Esophagus mucosa (tissue), 1 donor: ENCODE data around the gene SPDYE2B. TPM values are rescaled to one million over a fixed set of nuclear protein-coding genes. Genes with fewer than 3 reads are reported as not detected.
"Not testable (repeated sequence)": the region's sequence is repeated elsewhere in the genome, so short reads cannot be mapped to it uniquely, and the experiment has no call there.

ENCODE experiments used
- ATAC-seq: fragments of 200-7000 bp; cut with Tn5 transposase; one replicate; pipeline ENCODE4 v1.9.1; 2020
- total RNA-seq: library from RNA; stranded (reverse); gene quantifications from one replicate; pipeline ENCODE4 v1.2.4, GENCODE V29; 2023
- donor health status: DM: yes; HTN: yes; CAD: no.

SPDYE2B gene
- total RNA-seq, 1 donor from 2014 or later = not detected

GRCh38 chr7:102643404-102643803 lies 6.7 kb upstream of the SPDYE2B start:
- ATAC-seq = peak; percentile 67

GRCh38 chr7:102647813-102648212 lies 2.3 kb upstream of the SPDYE2B start:
- ATAC-seq = not testable (repeated sequence)

- ATAC-seq = not testable (repeated sequence)
These were observed 14.6 kb downstream of the SPDYE2B start for GRCh38 chr7:102664765-102665164.

- peak; percentile 10 for ATAC-seq
These were observed 16.7 kb downstream of the SPDYE2B start for GRCh38 chr7:102666850-102667249.

GRCh38 chr7:102667523-102667922 lies 17.4 kb downstream of the SPDYE2B start:
- peak; percentile 14 for ATAC-seq

DNA sequence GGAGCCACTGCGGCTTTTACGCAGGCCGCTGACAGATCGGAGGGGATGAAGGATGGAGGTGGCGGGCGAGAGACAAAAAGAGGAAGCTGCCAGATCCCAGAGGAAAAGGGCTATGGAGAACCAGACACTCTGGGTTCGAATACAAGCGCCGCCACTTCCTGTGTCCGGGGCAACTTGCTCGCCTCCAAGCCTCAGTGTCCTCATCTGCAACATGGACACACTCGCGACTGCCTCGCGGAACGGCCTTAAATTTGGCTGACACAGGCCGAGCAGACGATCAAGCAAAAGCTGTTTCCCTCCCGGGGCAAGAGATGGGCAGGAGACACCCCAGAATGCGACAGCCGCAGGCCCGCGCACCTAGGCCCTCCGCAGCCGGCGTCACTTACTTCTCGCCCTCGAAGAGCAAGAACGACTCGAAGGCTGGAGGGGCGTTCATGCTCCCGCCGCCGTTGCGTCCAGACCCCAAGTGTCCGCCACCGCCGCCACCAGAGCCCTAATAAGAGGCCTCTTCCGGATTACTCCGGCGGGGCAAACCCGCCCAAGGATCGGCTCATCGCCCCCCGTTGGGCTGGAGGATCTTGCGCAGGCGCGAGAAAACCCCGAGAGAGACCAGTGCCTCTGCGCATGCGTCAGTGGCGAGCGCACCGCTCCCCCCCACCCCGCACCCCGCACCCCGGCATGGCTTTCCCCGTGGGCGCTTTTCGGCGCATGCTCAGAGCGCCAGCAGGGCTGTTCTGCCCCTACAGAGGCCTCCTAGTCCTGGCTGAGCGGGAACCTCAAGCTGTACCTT lies 21.2 kb downstream of the SPDYE2B start, which contains the start of gene POLR2J2:
Gene POLR2J2, minus strand, starts transcription at position 498 of the 790 bp plus-strand sequence. Its CDS starts 62 bp downstream, at position 436.
- ATAC-seq = peak; percentile 82

GRCh38 chr7:102671956-102672307 lies 21.8 kb downstream of the SPDYE2B start:
- ATAC-seq = not testable (repeated sequence)

- not testable (repeated sequence) for ATAC-seq
These were observed 23.4 kb downstream of the SPDYE2B start for GRCh38 chr7:102673447-102674067.

- peak; percentile 39 for ATAC-seq
These were observed 25.4 kb downstream of the SPDYE2B start for GRCh38 chr7:102675545-102675944.

- peak; percentile 35 for ATAC-seq
These were observed 30.7 kb downstream of the SPDYE2B start for GRCh38 chr7:102680780-102681179.

- ATAC-seq = peak; percentile 72
These were observed 32.4 kb downstream of the SPDYE2B start for GRCh38 chr7:102682560-102682959.

DNA sequence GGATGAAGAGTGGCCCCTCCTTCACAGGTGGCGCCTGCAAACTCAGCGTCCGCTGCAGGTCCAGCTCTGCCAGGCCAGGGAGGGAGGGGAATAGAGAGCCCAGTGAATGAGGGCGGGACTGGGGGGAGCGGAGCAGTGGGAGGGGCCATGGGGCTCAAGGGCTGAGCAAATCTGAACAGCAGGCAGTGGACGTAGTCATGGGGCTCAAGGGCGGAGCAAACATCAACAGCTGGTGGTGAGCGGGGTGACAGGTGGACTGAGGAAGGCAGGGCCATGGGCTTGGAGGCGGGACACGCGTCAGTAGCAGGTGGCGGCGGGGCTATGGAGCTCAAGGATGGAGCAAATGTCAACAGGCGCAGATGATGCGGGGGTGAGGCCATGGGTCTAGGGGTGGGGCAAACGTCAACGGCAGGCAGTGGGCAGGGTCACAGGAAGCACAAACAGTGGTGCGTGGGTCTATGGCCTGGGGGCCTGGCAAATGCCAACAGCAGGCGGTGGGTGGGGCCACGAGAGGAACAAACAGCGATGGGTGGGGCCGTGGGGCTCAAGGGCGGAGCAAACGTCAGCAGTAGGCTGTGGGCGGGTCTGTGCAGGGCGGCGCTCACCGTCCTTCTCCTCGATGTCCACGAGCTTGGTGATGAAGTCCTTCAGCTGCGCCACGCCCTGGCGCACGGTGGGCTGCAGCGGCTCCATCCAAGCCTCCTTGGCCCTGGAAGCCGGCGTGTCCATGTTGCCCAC lies 38.3 kb downstream of the SPDYE2B start:
- peak; percentile 90 for ATAC-seq

GRCh38 chr7:102689436-102690282 lies 39.5 kb downstream of the SPDYE2B start:
- peak; percentile 66 for ATAC-seq

GRCh38 chr7:102690602-102691001 lies 40.5 kb downstream of the SPDYE2B start:
- ATAC-seq = not testable (repeated sequence)

DNA sequence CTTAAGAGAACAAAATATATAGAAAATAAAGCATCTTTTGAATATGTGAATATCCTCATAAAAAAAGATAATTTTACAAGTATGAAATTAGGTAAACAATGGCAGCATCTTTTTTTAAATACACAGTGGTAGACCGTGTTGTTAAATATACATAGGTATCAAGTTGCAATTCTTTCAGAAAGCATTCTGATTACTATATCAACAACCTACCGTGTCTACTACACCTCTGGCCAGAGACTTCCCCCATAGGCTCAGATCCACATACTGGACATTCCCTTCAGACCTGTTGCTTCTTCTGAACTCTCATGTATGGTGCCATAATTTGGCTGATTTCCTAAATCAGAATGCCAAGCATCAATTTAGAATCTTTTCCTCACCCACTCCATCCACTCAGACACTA lies 43.9 kb downstream of the SPDYE2B start:
- ATAC-seq = not testable (repeated sequence)

DNA sequence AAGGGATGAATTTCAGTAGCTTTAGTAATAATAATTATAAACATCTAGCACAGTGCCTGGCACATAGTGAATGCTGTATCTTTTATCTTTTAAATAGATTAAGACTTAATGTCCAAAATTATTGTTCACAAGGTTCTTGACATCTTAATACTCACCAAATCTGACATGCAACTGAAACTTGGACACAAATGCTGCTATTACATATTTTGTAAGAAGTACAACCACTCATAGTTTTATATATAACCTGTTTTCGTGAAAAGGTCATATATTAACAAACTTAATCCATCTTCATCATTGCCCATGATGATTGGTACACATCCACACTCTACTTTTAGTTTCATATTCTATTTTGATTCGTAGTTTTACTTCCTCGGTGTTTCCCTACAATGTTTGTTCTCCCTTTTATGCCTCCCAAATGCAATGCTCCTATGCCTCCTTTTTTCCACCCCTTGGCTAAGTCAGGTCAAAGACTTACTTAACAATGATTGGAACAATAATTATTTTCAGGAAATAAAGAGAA lies 45.0 kb downstream of the SPDYE2B start:
- ATAC-seq = not testable (repeated sequence)

DNA sequence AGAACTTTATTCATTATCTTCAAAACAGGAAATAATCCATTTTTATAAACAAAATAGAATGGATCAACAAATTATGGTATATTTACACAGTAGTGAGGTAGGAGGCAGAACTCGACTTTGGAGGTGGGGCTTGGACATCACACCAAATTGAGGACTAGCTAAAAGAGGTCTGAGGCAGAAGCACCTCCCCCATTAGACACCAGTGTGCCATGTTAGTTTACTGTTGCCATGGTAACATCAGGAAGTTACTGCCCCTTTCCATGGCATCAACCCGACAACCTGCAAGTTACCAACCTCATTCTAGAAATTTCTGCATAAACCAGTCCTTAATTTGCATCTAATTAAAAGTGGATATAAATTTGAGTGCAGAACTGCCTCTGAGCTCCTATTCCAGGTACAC lies 45.9 kb downstream of the SPDYE2B start:
- ATAC-seq = not testable (repeated sequence)

DNA sequence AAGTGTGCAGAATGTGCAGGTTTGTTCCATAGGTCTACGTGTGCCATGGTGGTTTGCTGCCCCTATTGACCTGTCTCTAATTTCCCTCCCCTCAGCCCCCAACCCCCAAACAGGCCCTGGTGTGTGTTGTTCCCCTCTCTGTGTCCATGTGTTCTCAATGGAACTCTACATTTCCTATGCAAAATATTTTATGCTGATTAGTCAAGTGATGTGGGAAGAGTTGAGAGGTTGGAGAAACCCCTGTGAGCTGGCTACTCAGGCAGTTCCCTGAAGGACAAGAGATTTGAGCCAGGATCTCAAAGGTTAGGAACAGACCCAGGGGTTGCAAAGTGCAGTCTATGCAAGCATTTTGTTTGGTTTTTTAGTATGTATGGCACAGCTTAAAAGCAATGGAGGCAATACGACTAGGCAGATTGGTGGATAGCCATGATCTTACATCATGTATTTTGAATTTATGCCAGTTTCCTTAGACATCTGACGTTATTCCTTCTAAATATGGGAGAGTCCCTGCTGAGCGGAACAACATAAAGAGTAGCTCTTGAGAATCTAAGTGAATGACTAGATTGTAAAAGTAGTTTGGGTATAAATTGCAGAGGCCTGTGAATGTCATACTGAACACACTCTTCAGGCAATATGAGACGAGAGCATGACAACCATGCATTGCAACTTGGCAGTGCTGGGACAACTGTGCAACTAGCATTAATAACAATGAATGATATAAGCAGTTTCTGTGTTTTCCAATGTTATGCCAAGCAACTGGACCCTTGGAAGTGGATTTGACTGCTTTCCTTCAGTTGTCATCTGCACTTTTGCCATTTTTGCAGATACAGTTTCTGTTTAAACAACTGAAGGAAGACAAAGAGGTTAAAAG lies 47.8 kb downstream of the SPDYE2B start:
- ATAC-seq = not testable (repeated sequence)

- ATAC-seq = not testable (repeated sequence)
These were observed 49.0 kb downstream of the SPDYE2B start for GRCh38 chr7:102698962-102699750.
